Measurements from ENCODE around the gene HIF1AN. TPM values are rescaled to one million over a fixed set of nuclear protein-coding genes. Genes with fewer than 3 reads are reported as not detected.

The HIF1AN gene
- total and polyA plus RNA-seq, 2 donors (not counting 1 experiment from before 2014, with no cell fraction given): 7.3 to 65.6 TPM

DNA sequence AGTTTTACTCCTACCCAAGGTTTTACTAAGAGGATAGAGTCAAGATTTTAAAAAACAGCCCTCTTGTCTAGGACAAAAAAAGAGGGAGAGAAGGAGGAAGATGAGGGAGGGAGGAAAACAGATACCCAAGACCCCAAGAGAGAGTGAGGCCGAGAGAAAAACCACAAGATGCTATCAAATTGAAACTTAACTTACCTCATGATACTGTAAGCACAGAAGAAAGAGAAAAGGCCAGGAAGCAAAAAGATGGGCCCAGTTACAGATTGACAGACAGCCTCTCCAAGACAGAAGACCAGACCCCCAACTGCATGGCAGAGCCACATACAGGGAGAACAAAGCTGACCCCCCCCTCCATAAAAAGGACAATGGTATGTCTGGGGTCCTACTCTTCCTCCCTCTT is 27.5 kb upstream of the HIF1AN start:
- no CpG with 5 or more reads among the region's 1 CpG for WGBS (ENCODE audit: insufficient coverage)
- Mint-ChIP-seq H3K4me1 (no peaks in the 10 kb centered on the region), H3K27me3 (no peaks in the 10 kb centered on the region), H3K4me3 (no peak overlapping the region), H3K9me3 (ENCODE audit: insufficient read depth) (no peaks in the 10 kb centered on the region), H3K27ac (no peak overlapping the region)
- ChIA-PET CTCF (interaction anchor here (1.0 to 1.9 kb wide), 5 partner anchors 11 to 662 kb away, joined by 3 to 8 read pairs (median 4); partner anchors contain the start of gene SEC31B), POLR2A (no interaction called here)
- Histone ChIP-seq H2AFZ (ENCODE audit: insufficient read depth, low read depth, low read length, poor library complexity, severe bottlenecking) (no peak overlapping the region), H3K36me3 (replicated peaks in 1 of 2; ENCODE audit: control extremely low read depth in 1 of 2, control insufficient read depth in 1 of 2, extremely low read depth in 1 of 2, insufficient read depth in 2 of 2, low read length in 1 of 2) (peaks cover 0 to 10% of the 10 kb centered on the region in 2 experiments), H3K4me3 (ENCODE audit: control extremely low read depth in 1 of 5, extremely low read depth in 1 of 5, insufficient read depth in 1 of 5, low read depth in 2 of 5, low read length in 4 of 5) (no peak overlapping the region), H3K27me3 (replicated peaks in 1 of 4; ENCODE audit: control extremely low read depth in 1 of 4, control insufficient read depth in 3 of 4, insufficient read depth in 4 of 4, low read length in 3 of 4) (no peaks in the 10 kb centered on the region), H3K4me1 (ENCODE audit: control insufficient read depth in 2 of 2, insufficient read depth in 2 of 2, low read length in 2 of 2) (no peaks in the 10 kb centered on the region), H3K9ac (ENCODE audit: low read length) (no peak overlapping the region), H4K20me1 (ENCODE audit: control insufficient read depth, insufficient read depth, low read length, poor library complexity, severe bottlenecking) (no peaks in the 10 kb centered on the region), H3K4me2 (replicated peaks; ENCODE audit: low read depth, low read length, poor library complexity, severe bottlenecking) (no peak overlapping the region), H3K9me3 (ENCODE audit: control extremely low read depth in 1 of 3, control insufficient read depth in 2 of 3, insufficient read depth in 1 of 3, low read length in 2 of 3) (no peaks in the 10 kb centered on the region), H3K27ac (ENCODE audit: low read length in 2 of 2) (no peak overlapping the region), H3K79me2 (ENCODE audit: control insufficient read depth, insufficient read depth, low read length) (no peaks in the 10 kb centered on the region)
- DNase-seq: no peak
- TF ChIP-seq EZH2 (IDR thresholded peaks at IDR 0.05; ENCODE audit: borderline replicate concordance, insufficient read depth, low read depth, low read length, poor library complexity, severe bottlenecking): no peak
- TF ChIP-seq, protein P1, sequence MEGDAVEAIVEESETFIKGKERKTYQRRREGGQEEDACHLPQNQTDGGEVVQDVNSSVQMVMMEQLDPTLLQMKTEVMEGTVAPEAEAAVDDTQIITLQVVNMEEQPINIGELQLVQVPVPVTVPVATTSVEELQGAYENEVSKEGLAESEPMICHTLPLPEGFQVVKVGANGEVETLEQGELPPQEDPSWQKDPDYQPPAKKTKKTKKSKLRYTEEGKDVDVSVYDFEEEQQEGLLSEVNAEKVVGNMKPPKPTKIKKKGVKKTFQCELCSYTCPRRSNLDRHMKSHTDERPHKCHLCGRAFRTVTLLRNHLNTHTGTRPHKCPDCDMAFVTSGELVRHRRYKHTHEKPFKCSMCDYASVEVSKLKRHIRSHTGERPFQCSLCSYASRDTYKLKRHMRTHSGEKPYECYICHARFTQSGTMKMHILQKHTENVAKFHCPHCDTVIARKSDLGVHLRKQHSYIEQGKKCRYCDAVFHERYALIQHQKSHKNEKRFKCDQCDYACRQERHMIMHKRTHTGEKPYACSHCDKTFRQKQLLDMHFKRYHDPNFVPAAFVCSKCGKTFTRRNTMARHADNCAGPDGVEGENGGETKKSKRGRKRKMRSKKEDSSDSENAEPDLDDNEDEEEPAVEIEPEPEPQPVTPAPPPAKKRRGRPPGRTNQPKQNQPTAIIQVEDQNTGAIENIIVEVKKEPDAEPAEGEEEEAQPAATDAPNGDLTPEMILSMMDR (IDR thresholded peaks at IDR 0.05): no peak
- ATAC-seq (ENCODE audit: low read depth): no peak
- intact Hi-C loops (cut with micrococcal nuclease): no loop called here

DNA sequence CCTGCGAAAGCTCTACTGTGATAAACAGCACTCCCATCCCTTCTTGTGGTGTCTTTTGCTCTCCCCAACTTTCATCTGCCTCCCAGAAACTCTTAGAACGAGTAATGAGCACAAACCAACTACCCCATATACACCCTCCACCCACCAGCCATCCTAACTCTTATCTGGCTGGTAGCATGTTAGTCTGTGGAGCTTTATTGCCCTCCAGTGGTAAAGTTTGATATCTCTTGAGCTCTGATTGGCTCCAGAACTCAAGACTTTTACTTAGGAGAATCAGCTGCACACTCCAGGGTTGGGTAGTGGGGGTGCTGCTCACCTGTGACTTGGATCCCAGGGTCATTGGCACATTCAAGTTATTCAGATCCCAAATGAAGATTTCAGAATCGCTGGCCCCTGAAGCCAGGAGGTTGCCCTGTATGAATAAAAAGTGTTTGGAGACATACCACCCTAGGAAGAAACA is 27.0 kb upstream of the HIF1AN start:
- no peaks in the 10 kb centered on the region for H3K4me1 Mint-ChIP-seq

More for the DNA sequence above, 27.0 kb upstream of the HIF1AN start:
- Histone ChIP-seq H2AFZ (ENCODE audit: insufficient read depth, low read depth, low read length, poor library complexity, severe bottlenecking) (no peak overlapping the region), H3K4me3 (ENCODE audit: control extremely low read depth in 1 of 5, extremely low read depth in 1 of 5, insufficient read depth in 1 of 5, low read depth in 2 of 5, low read length in 4 of 5) (no peak overlapping the region), H3K36me3 (replicated peaks in 1 of 2; ENCODE audit: control extremely low read depth in 1 of 2, control insufficient read depth in 1 of 2, extremely low read depth in 1 of 2, insufficient read depth in 2 of 2, low read length in 1 of 2) (peaks cover 0 to 10% of the 10 kb centered on the region in 2 experiments), H3K4me2 (replicated peaks; ENCODE audit: low read depth, low read length, poor library complexity, severe bottlenecking) (no peak overlapping the region), H3K79me2 (ENCODE audit: control insufficient read depth, insufficient read depth, low read length) (no peaks in the 10 kb centered on the region), H3K27ac (ENCODE audit: low read length in 2 of 2) (no peak overlapping the region), H3K27me3 (replicated peaks in 1 of 4; ENCODE audit: control extremely low read depth in 1 of 4, control insufficient read depth in 3 of 4, insufficient read depth in 4 of 4, low read length in 3 of 4) (no peaks in the 10 kb centered on the region), H3K9me3 (ENCODE audit: control extremely low read depth in 1 of 3, control insufficient read depth in 2 of 3, insufficient read depth in 1 of 3, low read length in 2 of 3) (no peaks in the 10 kb centered on the region), H3K9ac (ENCODE audit: low read length) (no peak overlapping the region), H3K4me1 (ENCODE audit: control insufficient read depth in 2 of 2, insufficient read depth in 2 of 2, low read length in 2 of 2) (no peaks in the 10 kb centered on the region), H4K20me1 (ENCODE audit: control insufficient read depth, insufficient read depth, low read length, poor library complexity, severe bottlenecking) (no peaks in the 10 kb centered on the region)
- TF ChIP-seq, protein P1 (IDR thresholded peaks at IDR 0.05): peak; percentile 46
- TF ChIP-seq EZH2 (IDR thresholded peaks at IDR 0.05; ENCODE audit: borderline replicate concordance, insufficient read depth, low read depth, low read length, poor library complexity, severe bottlenecking): no peak
- no peaks in the 10 kb centered on the region for H3K9me3 Mint-ChIP-seq (ENCODE audit: insufficient read depth)
- WGBS (ENCODE audit: insufficient coverage): 100% methylated on average over 1 of the region's 3 CpGs
- peak; percentile 43 for ATAC-seq (ENCODE audit: low read depth)
- CTCF ChIA-PET: interaction anchor here (0.7 to 1.9 kb wide), 8 partner anchors 10 to 662 kb away, joined by 3 to 8 read pairs (median 4); partner anchors contain the start of gene SEC31B
- peak; percentile 41 for DNase-seq
- no peak overlapping the region for H3K27ac Mint-ChIP-seq
- intact Hi-C loops (cut with micrococcal nuclease): no loop called here
- no peak overlapping the region for H3K4me3 Mint-ChIP-seq
- POLR2A ChIA-PET: no interaction called here
- H3K27me3 Mint-ChIP-seq: no peaks in the 10 kb centered on the region

All from B cell (primary cell).